Left lobe of liver (tissue), 1 donor: ENCODE results near the gene XPR1. TPM values are rescaled to one million over a fixed set of nuclear protein-coding genes. Genes with fewer than 3 reads are reported as not detected.

Experiments used
- total RNA-seq: library from RNA; stranded (reverse); gene quantifications from one replicate; pipeline ENCODE4 v1.2.1, GENCODE V29; 2021
- donor health status: DM: no; HTN: yes; CAD: no.

XPR1 gene
- total RNA-seq, 1 donor from 2014 or later = 7.4 TPM

Other genes starting within 250 kb of the XPR1 start
- 11.1 TPM for gene ACBD6, start 129.4 kb upstream of the XPR1 start, total RNA-seq
- not detected for gene OVAAL, start 73.1 kb upstream of the XPR1 start, total RNA-seq